ENCODE results near the gene PLA2G6. TPM values are rescaled to one million over a fixed set of nuclear protein-coding genes. Genes with fewer than 3 reads are reported as not detected.

The PLA2G6 gene
- total RNA-seq, 1 experiment from 2014 or later: 24.1 TPM

- no peak overlapping the region for H3K4ac ChIP-seq (ENCODE audit: low read depth, low read length)
- no peaks in the 10 kb centered on the region for H3K27me3 ChIP-seq (ENCODE audit: insufficient read depth, low read length)
- H4K91ac ChIP-seq (ENCODE audit: insufficient read length, low read depth, low read length): no peak overlapping the region
- Mint-ChIP-seq H3K4me1 (peaks cover 26 to 38% of the 10 kb centered on the region in 2 experiments), H3K36me3 (ENCODE audit: insufficient read depth in 1 of 3, low read depth in 3 of 3) (no peaks in the 10 kb centered on the region), H3K27ac (no peak overlapping the region), H3K4me3 (no peak overlapping the region), H3K27me3 (ENCODE audit: low read depth) (peaks cover 7% of the 10 kb centered on the region), H3K9me3 (peaks cover 5 to 12% of the 10 kb centered on the region in 2 experiments)
- no peak overlapping the region for H2BK120ac ChIP-seq (ENCODE audit: low read depth, low read length, poor library complexity, severe bottlenecking)
- no peaks in the 10 kb centered on the region for H4K20me1 ChIP-seq (ENCODE audit: control insufficient read depth, insufficient read depth, insufficient read length)
- WGBS (ENCODE audit: extremely low coverage, insufficient read length, low lambda C conversion rate): no CpG with 5 or more reads among the region's 7 CpGs
- H3K56ac ChIP-seq (ENCODE audit: insufficient read length, low read depth, low read length): no peak overlapping the region
- TF ChIP-seq CTCF (conservative IDR thresholded peaks at IDR 0.05): no peak
- H3K23ac ChIP-seq (ENCODE audit: insufficient read length, low read depth, low read length): no peak overlapping the region
- H4K8ac ChIP-seq (replicated peaks; ENCODE audit: insufficient read length, low read depth, low read length): no peak overlapping the region
- H3K4me1 ChIP-seq (ENCODE audit: insufficient read depth, low read length): peaks cover 12% of the 10 kb centered on the region
- no peak overlapping the region for H2BK15ac ChIP-seq (ENCODE audit: low read depth, low read length)
- H2AFZ ChIP-seq (ENCODE audit: low read length): no peak overlapping the region
- peaks cover 8% of the 10 kb centered on the region for H3K23me2 ChIP-seq (ENCODE audit: insufficient read length, low read depth, low read length, poor library complexity, severe bottlenecking)
- H3K27ac ChIP-seq (ENCODE audit: insufficient read length, low read depth, low read length): no peak overlapping the region
- no peak overlapping the region for H4K5ac ChIP-seq (ENCODE audit: insufficient read length, low read depth, low read length)
- no peak overlapping the region for H2AK5ac ChIP-seq (ENCODE audit: insufficient read length, low read length)
- no peak overlapping the region for H3K14ac ChIP-seq (ENCODE audit: insufficient read depth, low read length)
- no peak overlapping the region for H2BK5ac ChIP-seq (ENCODE audit: insufficient read length, low read length)
- H3K79me1 ChIP-seq (ENCODE audit: insufficient read depth, low read depth, low read length, poor library complexity, severe bottlenecking): no peaks in the 10 kb centered on the region
- H3K9ac ChIP-seq (ENCODE audit: extremely low read depth, insufficient read length, low read length): no peak overlapping the region
- no peak overlapping the region for H2BK20ac ChIP-seq (ENCODE audit: low read depth, low read length, poor library complexity, severe bottlenecking)
- no peak overlapping the region for H3K18ac ChIP-seq (ENCODE audit: insufficient read length, low read depth, low read length)
- H3K79me2 ChIP-seq (ENCODE audit: insufficient read depth, low read length): no peaks in the 10 kb centered on the region
- H2BK12ac ChIP-seq (ENCODE audit: insufficient read length, low read depth, low read length): no peak overlapping the region
- no peaks in the 10 kb centered on the region for H3K9me3 ChIP-seq (ENCODE audit: control insufficient read depth, low read depth, low read length)
- no peak overlapping the region for H3T11ph ChIP-seq (ENCODE audit: low read length)
- no peak overlapping the region for H3K4me2 ChIP-seq (ENCODE audit: insufficient read depth, insufficient read length, low read length)
- no peak for DNase-seq
Observed at GRCh38 chr22:38184788-38185187, 3.2 kb upstream of the PLA2G6 start.

Data from H9 (cell line).